Measurements from ENCODE around the gene ING1.
"Not testable (repeated sequence)": the region's sequence is repeated elsewhere in the genome, so short reads cannot be mapped to it uniquely, and the experiment has no call there.

The ING1 gene

DNA sequence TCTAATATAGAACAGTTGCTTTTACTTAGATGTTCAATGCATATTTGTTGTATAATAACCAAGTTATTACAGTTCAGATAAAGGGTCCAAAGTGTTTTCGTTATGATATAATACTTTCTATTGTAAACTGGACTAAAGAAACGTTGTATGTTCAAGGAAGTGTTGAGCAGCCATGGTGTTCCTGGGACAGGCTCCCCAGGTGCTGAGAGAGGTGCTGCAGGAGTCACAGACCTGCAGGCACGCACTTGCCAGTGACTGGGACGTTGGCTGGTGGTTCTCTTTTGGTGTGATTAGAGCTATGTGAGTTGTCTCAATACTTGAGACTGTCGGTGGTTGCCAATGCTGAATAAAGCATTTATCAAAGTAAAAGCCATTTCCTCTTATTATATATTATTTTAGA lies 9.5 kb downstream of the ING1 start:
- H3K9me3 ChIP-seq (ENCODE audit: control insufficient read depth, low read length), result no peaks in the 10 kb centered on the region
- H3K4me3 ChIP-seq (ENCODE audit: low read length), result no peak overlapping the region

GRCh38 chr13:110723598-110723997 lies 10.1 kb downstream of the ING1 start:
- Histone ChIP-seq H3K4me3 (ENCODE audit: low read length) (no peak overlapping the region), H3K36me3 (ENCODE audit: control insufficient read depth, insufficient read depth, low read length, severe bottlenecking) (peaks cover 12% of the 10 kb centered on the region), H3K27me3 (replicated peaks; ENCODE audit: control insufficient read depth, insufficient read depth, low read length) (no peaks in the 10 kb centered on the region), H3K9ac (ENCODE audit: low read length) (no peak overlapping the region), H3K9me3 (ENCODE audit: control insufficient read depth, low read length) (no peaks in the 10 kb centered on the region), H3K4me1 (ENCODE audit: control insufficient read depth, insufficient read depth, low read length) (no peaks in the 10 kb centered on the region)
- no peak for DNase-seq (ENCODE audit: low read depth)

More for the DNA sequence above, 9.5 kb downstream of the ING1 start:
- Histone ChIP-seq H3K9ac (ENCODE audit: low read length) (no peak overlapping the region), H3K4me1 (ENCODE audit: control insufficient read depth, insufficient read depth, low read length) (peaks cover 5% of the 10 kb centered on the region), H3K27me3 (replicated peaks; ENCODE audit: control insufficient read depth, insufficient read depth, low read length) (no peaks in the 10 kb centered on the region), H3K36me3 (ENCODE audit: control insufficient read depth, insufficient read depth, low read length, severe bottlenecking) (peaks cover 12% of the 10 kb centered on the region)
- no peak for DNase-seq (ENCODE audit: low read depth)

- H3K9me3 ChIP-seq (ENCODE audit: control insufficient read depth, low read length); DNase-seq (ENCODE audit: low read depth); H3K27me3 ChIP-seq (replicated peaks; ENCODE audit: control insufficient read depth, insufficient read depth, low read length); H3K4me1 ChIP-seq (ENCODE audit: control insufficient read depth, insufficient read depth, low read length); H3K36me3 ChIP-seq (ENCODE audit: control insufficient read depth, insufficient read depth, low read length, severe bottlenecking); H3K4me3 ChIP-seq (ENCODE audit: low read length); H3K9ac ChIP-seq (ENCODE audit: low read length): not testable (repeated sequence)
Observed at GRCh38 chr13:110726153-110726552, 12.7 kb downstream of the ING1 start.

DNA sequence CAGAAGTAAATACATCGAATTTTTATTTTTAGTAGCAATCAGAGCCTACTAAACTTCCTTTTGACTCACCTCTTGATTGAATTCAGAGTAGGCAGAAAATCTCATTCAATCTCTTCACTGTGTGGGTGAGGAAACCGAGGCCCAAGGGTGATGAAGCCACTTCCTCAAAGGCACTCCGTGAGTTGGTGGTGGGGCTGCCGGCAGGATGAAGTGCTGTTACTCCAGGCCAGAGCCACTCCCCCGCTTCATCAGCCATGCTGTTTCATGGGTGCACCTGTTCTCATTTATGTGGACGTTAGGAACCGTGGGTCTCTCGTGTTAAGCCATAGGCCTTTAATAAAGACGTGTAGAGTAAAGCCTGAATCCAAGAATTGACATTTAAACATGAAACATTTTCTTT lies 13.2 kb downstream of the ING1 start:
- DNase-seq (ENCODE audit: low read depth), result no peak
- H3K36me3 ChIP-seq (ENCODE audit: control insufficient read depth, insufficient read depth, low read length, severe bottlenecking), result no peaks in the 10 kb centered on the region
- H3K4me3 ChIP-seq (ENCODE audit: low read length), result no peak overlapping the region
- H3K4me1 ChIP-seq (ENCODE audit: control insufficient read depth, insufficient read depth, low read length), result no peaks in the 10 kb centered on the region
- no peak overlapping the region for H3K9ac ChIP-seq (ENCODE audit: low read length)
- H3K9me3 ChIP-seq (ENCODE audit: control insufficient read depth, low read length), result no peaks in the 10 kb centered on the region
- H3K27me3 ChIP-seq (replicated peaks; ENCODE audit: control insufficient read depth, insufficient read depth, low read length), result no peaks in the 10 kb centered on the region

DNA sequence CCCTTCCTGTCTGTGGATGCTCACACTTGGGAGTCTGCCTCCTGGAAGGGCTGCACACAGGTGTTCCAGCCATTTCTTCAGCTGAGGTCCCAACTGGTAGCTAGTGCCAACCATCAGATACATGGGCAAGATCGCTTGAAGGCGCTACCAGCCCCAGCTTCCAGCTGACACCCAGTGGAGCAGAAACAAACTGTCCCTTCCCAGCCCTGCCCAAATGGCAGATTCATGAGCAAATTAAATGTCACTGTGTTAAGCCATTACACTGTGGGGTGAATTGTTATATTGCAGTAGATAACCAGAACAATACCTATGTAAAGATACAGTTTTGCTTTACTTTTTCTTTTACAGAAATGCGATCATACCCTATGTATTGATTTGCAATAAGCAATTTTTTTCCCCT lies 17.6 kb downstream of the ING1 start:
- H3K27me3 ChIP-seq (replicated peaks; ENCODE audit: control insufficient read depth, insufficient read depth, low read length), result no peaks in the 10 kb centered on the region
- H3K36me3 ChIP-seq (ENCODE audit: control insufficient read depth, insufficient read depth, low read length, severe bottlenecking), result no peaks in the 10 kb centered on the region
- DNase-seq (ENCODE audit: low read depth), result no peak
- H3K4me1 ChIP-seq (ENCODE audit: control insufficient read depth, insufficient read depth, low read length), result no peaks in the 10 kb centered on the region
- H3K9me3 ChIP-seq (ENCODE audit: control insufficient read depth, low read length), result no peaks in the 10 kb centered on the region
- H3K9ac ChIP-seq (ENCODE audit: low read length), result no peak overlapping the region
- no peak overlapping the region for H3K4me3 ChIP-seq (ENCODE audit: low read length)

- Histone ChIP-seq H3K4me3 (ENCODE audit: low read length) (no peak overlapping the region), H3K9ac (ENCODE audit: low read length) (no peak overlapping the region), H3K36me3 (ENCODE audit: control insufficient read depth, insufficient read depth, low read length, severe bottlenecking) (no peaks in the 10 kb centered on the region), H3K27me3 (replicated peaks; ENCODE audit: control insufficient read depth, insufficient read depth, low read length) (no peaks in the 10 kb centered on the region), H3K4me1 (ENCODE audit: control insufficient read depth, insufficient read depth, low read length) (no peaks in the 10 kb centered on the region), H3K9me3 (ENCODE audit: control insufficient read depth, low read length) (peaks cover 4% of the 10 kb centered on the region)
- no peak for DNase-seq (ENCODE audit: low read depth)
Observed at GRCh38 chr13:110734561-110734960, 21.1 kb downstream of the ING1 start.

DNA sequence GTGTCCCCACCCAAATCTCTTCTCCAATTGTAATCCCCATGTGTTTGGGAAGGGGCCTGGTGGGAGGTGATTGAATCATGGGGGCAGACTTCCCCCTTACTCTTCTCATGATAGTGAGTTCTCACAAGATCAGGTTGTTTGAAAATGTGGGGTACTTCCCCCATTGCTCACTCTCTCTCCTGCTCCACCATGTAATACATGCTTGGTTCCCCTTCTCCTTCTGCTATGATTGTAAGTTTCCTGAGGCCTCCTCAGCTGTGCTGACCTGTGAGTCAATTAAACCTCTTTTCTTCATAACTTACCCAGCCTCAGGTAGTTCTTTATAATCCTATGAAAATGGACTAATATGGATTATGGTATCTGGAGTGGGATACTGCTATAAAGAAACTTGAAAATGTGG lies 24.1 kb downstream of the ING1 start:
- no peak for DNase-seq (ENCODE audit: low read depth)
- H3K36me3 ChIP-seq (ENCODE audit: control insufficient read depth, insufficient read depth, low read length, severe bottlenecking), result no peaks in the 10 kb centered on the region
- no peak overlapping the region for H3K4me3 ChIP-seq (ENCODE audit: low read length)
- peaks cover 4% of the 10 kb centered on the region for H3K9me3 ChIP-seq (ENCODE audit: control insufficient read depth, low read length)
- H3K9ac ChIP-seq (ENCODE audit: low read length), result no peak overlapping the region
- no peaks in the 10 kb centered on the region for H3K27me3 ChIP-seq (replicated peaks; ENCODE audit: control insufficient read depth, insufficient read depth, low read length)
- peaks cover 7% of the 10 kb centered on the region for H3K4me1 ChIP-seq (ENCODE audit: control insufficient read depth, insufficient read depth, low read length)

DNA sequence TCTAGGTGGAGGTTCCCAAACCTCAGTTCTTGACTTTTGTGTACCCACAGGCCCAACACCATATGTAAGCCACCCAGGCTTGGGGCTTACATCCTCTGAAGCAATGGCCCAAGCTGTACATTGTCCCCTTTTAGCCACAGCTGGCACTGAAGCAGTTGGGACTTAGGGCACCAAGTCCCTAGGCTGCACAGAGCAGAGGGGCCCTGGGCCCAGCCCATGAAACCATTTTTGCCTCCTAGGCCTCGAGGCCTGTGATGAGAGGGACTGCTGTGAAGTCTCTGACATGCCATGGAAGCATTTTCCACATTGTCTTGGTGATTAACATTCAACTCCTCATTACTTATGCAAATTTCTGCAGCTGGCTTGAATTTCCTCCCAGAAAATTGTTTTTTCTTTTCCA lies 30.2 kb downstream of the ING1 start:
- peaks cover 10% of the 10 kb centered on the region for H3K9me3 ChIP-seq (ENCODE audit: control insufficient read depth, low read length)
- no peaks in the 10 kb centered on the region for H3K27me3 ChIP-seq (replicated peaks; ENCODE audit: control insufficient read depth, insufficient read depth, low read length)
- H3K36me3 ChIP-seq (ENCODE audit: control insufficient read depth, insufficient read depth, low read length, severe bottlenecking), result no peaks in the 10 kb centered on the region
- H3K9ac ChIP-seq (ENCODE audit: low read length), result no peak overlapping the region
- H3K4me1 ChIP-seq (ENCODE audit: control insufficient read depth, insufficient read depth, low read length), result peaks cover 7% of the 10 kb centered on the region
- DNase-seq (ENCODE audit: low read depth), result no peak
- no peak overlapping the region for H3K4me3 ChIP-seq (ENCODE audit: low read length)

GRCh38 chr13:110746438-110746837 lies 32.9 kb downstream of the ING1 start:
- Histone ChIP-seq H3K4me3 (ENCODE audit: low read length) (no peak overlapping the region), H3K9ac (ENCODE audit: low read length) (no peak overlapping the region), H3K36me3 (ENCODE audit: control insufficient read depth, insufficient read depth, low read length, severe bottlenecking) (no peaks in the 10 kb centered on the region), H3K4me1 (ENCODE audit: control insufficient read depth, insufficient read depth, low read length) (peaks cover 2% of the 10 kb centered on the region), H3K27me3 (replicated peaks; ENCODE audit: control insufficient read depth, insufficient read depth, low read length) (no peaks in the 10 kb centered on the region), H3K9me3 (ENCODE audit: control insufficient read depth, low read length) (peaks cover 19% of the 10 kb centered on the region)
- peak; percentile 37 for DNase-seq (ENCODE audit: low read depth)

- no peak for DNase-seq (ENCODE audit: low read depth)
- Histone ChIP-seq H3K9me3 (ENCODE audit: control insufficient read depth, low read length) (peaks cover 22% of the 10 kb centered on the region), H3K27me3 (replicated peaks; ENCODE audit: control insufficient read depth, insufficient read depth, low read length) (no peaks in the 10 kb centered on the region), H3K4me3 (ENCODE audit: low read length) (no peak overlapping the region), H3K9ac (ENCODE audit: low read length) (no peak overlapping the region), H3K4me1 (ENCODE audit: control insufficient read depth, insufficient read depth, low read length) (no peaks in the 10 kb centered on the region), H3K36me3 (ENCODE audit: control insufficient read depth, insufficient read depth, low read length, severe bottlenecking) (no peaks in the 10 kb centered on the region)
Observed at GRCh38 chr13:110748271-110748670, 34.8 kb downstream of the ING1 start.

- DNase-seq (ENCODE audit: low read depth), result peak; percentile 5
- no peaks in the 10 kb centered on the region for H3K27me3 ChIP-seq (replicated peaks; ENCODE audit: control insufficient read depth, insufficient read depth, low read length)
Observed at GRCh38 chr13:110756219-110756631, 42.7 kb downstream of the ING1 start.

GRCh38 chr13:110757296-110757695 lies 43.8 kb downstream of the ING1 start:
- no peaks in the 10 kb centered on the region for H3K4me1 ChIP-seq (ENCODE audit: control insufficient read depth, insufficient read depth, low read length)
- H3K4me3 ChIP-seq (ENCODE audit: low read length), result no peak overlapping the region
- no peaks in the 10 kb centered on the region for H3K36me3 ChIP-seq (ENCODE audit: control insufficient read depth, insufficient read depth, low read length, severe bottlenecking)
- no peak for DNase-seq (ENCODE audit: low read depth)
- H3K9ac ChIP-seq (ENCODE audit: low read length), result no peak overlapping the region
- no peaks in the 10 kb centered on the region for H3K27me3 ChIP-seq (replicated peaks; ENCODE audit: control insufficient read depth, insufficient read depth, low read length)
- peaks cover 3% of the 10 kb centered on the region for H3K9me3 ChIP-seq (ENCODE audit: control insufficient read depth, low read length)

More at GRCh38 chr13:110756219-110756631, 42.7 kb downstream of the ING1 start:
- Histone ChIP-seq H3K4me1 (ENCODE audit: control insufficient read depth, insufficient read depth, low read length) (no peaks in the 10 kb centered on the region), H3K9me3 (ENCODE audit: control insufficient read depth, low read length) (peaks cover 7% of the 10 kb centered on the region), H3K4me3 (ENCODE audit: low read length) (no peak overlapping the region), H3K9ac (ENCODE audit: low read length) (no peak overlapping the region), H3K36me3 (ENCODE audit: control insufficient read depth, insufficient read depth, low read length, severe bottlenecking) (no peaks in the 10 kb centered on the region)
